ENCODE data around the gene BRIX1. TPM values are rescaled to one million over a fixed set of nuclear protein-coding genes. Genes with fewer than 3 reads are reported as not detected.
"Not testable (repeated sequence)": the region's sequence is repeated elsewhere in the genome, so short reads cannot be mapped to it uniquely, and the experiment has no call there.

BRIX1 gene
- polyA plus RNA-seq, 6 donors from 2014 or later, result 49.6 to 63.3 (median 54.1) TPM

- Mint-ChIP-seq H3K4me1 (peaks cover 0 to 7% (median 0%) of the 10 kb centered on the region in 3 donors), H3K4me3 (no peak overlapping the region), H3K36me3 (peaks cover 0 to 20% of the 10 kb centered on the region in 2 donors), H3K27ac (no peak overlapping the region), H3K9me3 (no peaks in the 10 kb centered on the region), H3K27me3 (no peaks in the 10 kb centered on the region)
- DNase-seq (no peak), ATAC-seq (ENCODE audit: low read depth in 2 of 2) (no peak)
Measured at GRCh38 chr5:34957321-34957720, 41.8 kb downstream of the BRIX1 start.

GRCh38 chr5:34957857-34958690 lies 42.6 kb downstream of the BRIX1 start:
- H3K27me3 Mint-ChIP-seq, result no peaks in the 10 kb centered on the region
- H3K9me3 Mint-ChIP-seq, result no peaks in the 10 kb centered on the region
- peaks cover 0 to 7% (median 0%) of the 10 kb centered on the region in 3 donors for H3K4me1 Mint-ChIP-seq
- peak overlapping the region in 1 of 6 donors; percentile 5 for H3K27ac Mint-ChIP-seq
- no peak for ATAC-seq (ENCODE audit: low read depth in 2 of 2)
- H3K4me3 Mint-ChIP-seq, result no peak overlapping the region
- peaks cover 0 to 17% of the 10 kb centered on the region in 2 donors for H3K36me3 Mint-ChIP-seq
- DNase-seq, result no peak

- no peaks in the 10 kb centered on the region for H3K27me3 Mint-ChIP-seq
- ATAC-seq (ENCODE audit: low read depth in 2 of 2) (no peak), DNase-seq (no peak)
- peaks cover 0 to 16% of the 10 kb centered on the region in 2 donors for H3K36me3 Mint-ChIP-seq
- peaks cover 0 to 7% (median 0%) of the 10 kb centered on the region in 3 donors for H3K4me1 Mint-ChIP-seq
- no peak overlapping the region for H3K4me3 Mint-ChIP-seq
- H3K9me3 Mint-ChIP-seq, result no peaks in the 10 kb centered on the region
- H3K27ac Mint-ChIP-seq, result peak overlapping the region in 4 of 6 donors; percentile 33 to 41 (median 36)
Measured at GRCh38 chr5:34959323-34959722, 43.8 kb downstream of the BRIX1 start.

GRCh38 chr5:34967540-34967939 lies 52.0 kb downstream of the BRIX1 start:
- Mint-ChIP-seq H3K4me3 (no peak overlapping the region), H3K36me3 (peaks cover 6 to 19% of the 10 kb centered on the region in 2 donors), H3K27me3 (no peaks in the 10 kb centered on the region), H3K4me1 (no peaks in the 10 kb centered on the region), H3K9me3 (peaks cover 4 to 18% (median 9%) of the 10 kb centered on the region in 7 donors), H3K27ac (no peak overlapping the region)
- ATAC-seq (ENCODE audit: low read depth in 2 of 2) (no peak), DNase-seq (no peak)

GRCh38 chr5:34968258-34968657 lies 52.7 kb downstream of the BRIX1 start:
- no peak overlapping the region for H3K4me3 Mint-ChIP-seq
- no peak overlapping the region for H3K27ac Mint-ChIP-seq
- H3K4me1 Mint-ChIP-seq, result no peaks in the 10 kb centered on the region
- peaks cover 6 to 19% of the 10 kb centered on the region in 2 donors for H3K36me3 Mint-ChIP-seq
- ATAC-seq (ENCODE audit: low read depth in 2 of 2) (no peak), DNase-seq (no peak)
- H3K9me3 Mint-ChIP-seq, result peaks cover 4 to 18% (median 9%) of the 10 kb centered on the region in 7 donors
- no peaks in the 10 kb centered on the region for H3K27me3 Mint-ChIP-seq

- Mint-ChIP-seq H3K36me3 (peaks cover 6 to 17% of the 10 kb centered on the region in 2 donors), H3K27ac (no peak overlapping the region), H3K9me3 (peaks cover 4 to 14% (median 8%) of the 10 kb centered on the region in 7 donors), H3K27me3 (peaks cover 0 to 4% (median 0%) of the 10 kb centered on the region in 3 donors), H3K4me1 (no peaks in the 10 kb centered on the region), H3K4me3 (no peak overlapping the region)
- no peak for ATAC-seq (ENCODE audit: low read depth in 2 of 2)
- no peak for DNase-seq
Measured at GRCh38 chr5:34970552-34970951, 55.0 kb downstream of the BRIX1 start.

GRCh38 chr5:34971655-34972054 lies 56.1 kb downstream of the BRIX1 start:
- DNase-seq; ATAC-seq (ENCODE audit: low read depth in 2 of 2); H3K27me3 Mint-ChIP-seq; H3K4me1 Mint-ChIP-seq; H3K27ac Mint-ChIP-seq; H3K4me3 Mint-ChIP-seq; H3K9me3 Mint-ChIP-seq; H3K36me3 Mint-ChIP-seq: not testable (repeated sequence)

Other genes starting within 250 kb of the BRIX1 start
- gene TTC23L, start 76.5 kb upstream of the BRIX1 start, polyA plus RNA-seq (ENCODE audit: low read depth in 6 of 6), result 1 to 10 TPM in 1 of 6 donors, under 1 TPM in 1, not detected in 4; 0.29 to 3.6 TPM
- gene RAD1, start 207 bp upstream of the BRIX1 start, polyA plus RNA-seq (ENCODE audit: low read depth in 6 of 6), result 10 to 100 TPM; 11.6 to 22.8 (median 21.1) TPM
- gene DNAJC21, start 13.8 kb downstream of the BRIX1 start, polyA plus RNA-seq (ENCODE audit: low read depth in 6 of 6), result 10 to 100 TPM in 5 of 6 donors, 1 to 10 TPM in 1; 6.6 to 30.8 (median 21.6) TPM
- not detected for gene AGXT2, start 132.2 kb downstream of the BRIX1 start, polyA plus RNA-seq (ENCODE audit: low read depth in 6 of 6)